ENCODE data around the gene SAMD4A.

SAMD4A gene

DNA sequence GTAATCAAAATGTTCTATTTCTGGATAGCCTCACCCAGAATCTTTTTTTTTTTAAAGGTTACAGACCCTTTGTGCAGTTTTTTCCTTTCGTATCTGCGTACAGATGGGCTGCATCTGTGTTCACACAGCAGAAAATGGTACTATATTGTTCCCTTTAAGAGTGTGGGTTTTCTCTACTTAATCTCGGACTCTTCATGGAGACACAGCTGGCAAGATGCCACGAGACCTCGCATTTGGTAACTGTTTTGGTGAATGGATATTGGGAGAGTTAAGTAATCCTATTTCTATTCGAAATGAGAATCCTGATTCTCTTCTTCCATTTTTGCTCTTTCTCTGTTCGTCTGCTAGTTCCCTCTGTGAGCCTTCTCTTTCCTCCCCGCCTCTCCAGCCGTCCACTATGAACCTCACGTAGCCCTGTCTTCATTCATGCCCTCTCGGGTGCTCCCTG lies 85.7 kb downstream of the SAMD4A start:
- TF ChIP-seq CTCF (conservative IDR thresholded peaks at IDR 0.05; ENCODE audit: low read depth, low read length): no peak
- Histone ChIP-seq H2AFZ (ENCODE audit: low read depth) (no peak overlapping the region), H3K79me2 (ENCODE audit: insufficient read depth, low read depth) (no peaks in the 10 kb centered on the region), H3K4me3 (IDR thresholded peaks at IDR 0.05; ENCODE audit: insufficient read depth, low read depth, low read length) (no peak overlapping the region), H3K27me3 (ENCODE audit: insufficient read depth, low read depth) (no peaks in the 10 kb centered on the region), H3K27ac (no peak overlapping the region), H4K20me1 (ENCODE audit: insufficient read depth) (no peaks in the 10 kb centered on the region), H3K9ac (no peak overlapping the region), H3K36me3 (ENCODE audit: insufficient read depth) (no peaks in the 10 kb centered on the region), H3K4me2 (no peak overlapping the region), H3K4me1 (ENCODE audit: low read depth, poor library complexity, severe bottlenecking) (no peaks in the 10 kb centered on the region)

GRCh38 chr14:54653712-54654469 lies 87.0 kb downstream of the SAMD4A start:
- no peaks in the 10 kb centered on the region for H3K79me2 ChIP-seq (ENCODE audit: insufficient read depth, low read depth)
- no peaks in the 10 kb centered on the region for H3K27me3 ChIP-seq (ENCODE audit: insufficient read depth, low read depth)
- H3K4me1 ChIP-seq (ENCODE audit: low read depth, poor library complexity, severe bottlenecking): no peaks in the 10 kb centered on the region
- H3K9ac ChIP-seq: no peak overlapping the region
- no peaks in the 10 kb centered on the region for H3K36me3 ChIP-seq (ENCODE audit: insufficient read depth)
- H2AFZ ChIP-seq (ENCODE audit: low read depth): no peak overlapping the region
- no peak overlapping the region for H3K27ac ChIP-seq
- H4K20me1 ChIP-seq (ENCODE audit: insufficient read depth): no peaks in the 10 kb centered on the region
- H3K4me3 ChIP-seq (IDR thresholded peaks at IDR 0.05; ENCODE audit: insufficient read depth, low read depth, low read length): no peak overlapping the region
- TF ChIP-seq CTCF (conservative IDR thresholded peaks at IDR 0.05; ENCODE audit: low read depth, low read length): no peak
- H3K4me2 ChIP-seq: no peak overlapping the region

GRCh38 chr14:54654605-54655004 lies 87.7 kb downstream of the SAMD4A start:
- Histone ChIP-seq H3K36me3 (ENCODE audit: insufficient read depth) (no peaks in the 10 kb centered on the region), H4K20me1 (ENCODE audit: insufficient read depth) (no peaks in the 10 kb centered on the region), H3K4me1 (ENCODE audit: low read depth, poor library complexity, severe bottlenecking) (no peaks in the 10 kb centered on the region), H2AFZ (ENCODE audit: low read depth) (no peak overlapping the region), H3K9ac (no peak overlapping the region), H3K4me3 (IDR thresholded peaks at IDR 0.05; ENCODE audit: insufficient read depth, low read depth, low read length) (no peak overlapping the region), H3K27me3 (ENCODE audit: insufficient read depth, low read depth) (no peaks in the 10 kb centered on the region), H3K4me2 (no peak overlapping the region), H3K27ac (no peak overlapping the region), H3K79me2 (ENCODE audit: insufficient read depth, low read depth) (no peaks in the 10 kb centered on the region)
- TF ChIP-seq CTCF (conservative IDR thresholded peaks at IDR 0.05; ENCODE audit: low read depth, low read length): no peak

DNA sequence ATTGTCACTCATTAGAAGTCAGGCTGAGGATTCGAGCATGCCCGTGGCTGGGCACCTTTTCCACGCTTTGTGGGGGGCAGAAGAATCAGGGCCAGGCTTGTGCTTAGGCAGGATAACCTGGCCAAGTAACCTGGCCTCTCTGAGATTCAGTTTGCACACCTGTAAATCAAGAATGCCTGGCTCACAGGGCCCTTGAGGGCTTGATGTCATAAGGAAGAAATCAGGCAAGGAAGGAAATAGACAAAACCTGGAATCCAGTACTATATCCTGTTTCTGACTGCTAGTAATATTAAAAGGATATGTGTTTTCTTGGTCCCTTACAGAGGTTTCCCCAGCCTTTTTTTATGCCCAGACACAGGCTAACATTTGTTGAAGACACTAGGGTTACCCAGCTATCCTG lies 91.9 kb downstream of the SAMD4A start:
- no peak overlapping the region for H3K27ac ChIP-seq
- H2AFZ ChIP-seq (ENCODE audit: low read depth): no peak overlapping the region
- no peaks in the 10 kb centered on the region for H3K79me2 ChIP-seq (ENCODE audit: insufficient read depth, low read depth)
- TF ChIP-seq CTCF (conservative IDR thresholded peaks at IDR 0.05; ENCODE audit: low read depth, low read length): no peak
- no peaks in the 10 kb centered on the region for H4K20me1 ChIP-seq (ENCODE audit: insufficient read depth)
- no peak overlapping the region for H3K9ac ChIP-seq
- no peaks in the 10 kb centered on the region for H3K36me3 ChIP-seq (ENCODE audit: insufficient read depth)
- H3K4me3 ChIP-seq (IDR thresholded peaks at IDR 0.05; ENCODE audit: insufficient read depth, low read depth, low read length): no peak overlapping the region
- H3K4me1 ChIP-seq (ENCODE audit: low read depth, poor library complexity, severe bottlenecking): no peaks in the 10 kb centered on the region
- H3K4me2 ChIP-seq: no peak overlapping the region
- no peaks in the 10 kb centered on the region for H3K27me3 ChIP-seq (ENCODE audit: insufficient read depth, low read depth)

All from KMS-11 (cell line).